Lower lobe of right lung (tissue), 2 donors: Measurements from ENCODE around the gene SKAP1. TPM values are rescaled to one million over a fixed set of nuclear protein-coding genes. Genes with fewer than 3 reads are reported as not detected.
A peak's percentile ranks its signal among the peaks of the same experiment; 100 is the strongest.

Source experiments
- ATAC-seq, 2 donors: fragments of 200-7000 bp; cut with Tn5 transposase; one replicate each; pipeline ENCODE4 v1.9.1; 2020 to 2022; ENCODE audit warnings: mild to moderate bottlenecking in 2 of 2, moderate library complexity in 2 of 2
- DNase-seq: peaks from one replicate; pipeline ENCODE4 v3.0.0-alpha.2; 2020
- H3K27ac ChIP-seq: fragments of 200-600 bp; one replicate; pipeline ENCODE4 v1.8.0; 2022
- H3K27me3 ChIP-seq: fragments of 200-600 bp; one replicate; pipeline ENCODE4 v1.8.0; 2022; ENCODE audit warnings: low read depth
- H3K36me3 ChIP-seq: fragments of 200-600 bp; one replicate; pipeline ENCODE4 v1.8.0; 2022; ENCODE audit warnings: mild to moderate bottlenecking
- H3K4me1 ChIP-seq: fragments of 200-600 bp; one replicate; pipeline ENCODE4 v1.8.0; 2022
- H3K4me3 ChIP-seq: fragments of 200-600 bp; one replicate; pipeline ENCODE4 v1.8.0; 2022; ENCODE audit warnings: mild to moderate bottlenecking
- H3K9me3 ChIP-seq: fragments of 200-600 bp; one replicate; pipeline ENCODE4 v1.8.0; 2022
- CTCF ChIP-seq: fragments of 200-600 bp; IDR thresholded peaks from one replicate; pipeline ENCODE4 v1.8.0; 2022; ENCODE audit warnings: antibody characterized with exemption, mild to moderate bottlenecking
- intact Hi-C: fragments of 100-400 bp; cut with DNase I; formaldehyde crosslinking; loops from one replicate; pipeline ENCODE4 v1.11.0; 2022
- total RNA-seq: library from RNA; stranded (reverse); fragmentation: NEBNext Ultra II Directional; extraction: Animal tissue kit (Norgen Biotek cat#: 25700); gene quantifications from one replicate; pipeline ENCODE4 v1.2.1, GENCODE V29; 2021
- donor health status: DM: no; HTN: yes; CAD: no; lungs with severe emphysema.

The SKAP1 gene
- total RNA-seq, 1 donor from 2014 or later: 6.4 TPM

- no peak for TF ChIP-seq CTCF
- H3K4me3 ChIP-seq: no peak overlapping the region
- H3K9me3 ChIP-seq: no peaks in the 10 kb centered on the region
- peak overlapping the region; percentile 25 for H3K27ac ChIP-seq
- intact Hi-C loops: no loop called here
- peaks cover 13% of the 10 kb centered on the region for H3K4me1 ChIP-seq
- no peaks in the 10 kb centered on the region for H3K27me3 ChIP-seq
- DNase-seq: no peak
- H3K36me3 ChIP-seq: no peaks in the 10 kb centered on the region
- ATAC-seq: no peak
Measured at GRCh38 chr17:48198950-48199541, 231.0 kb downstream of the SKAP1 start.

GRCh38 chr17:48195910-48196309 is 234.1 kb downstream of the SKAP1 start:
- DNase-seq (no peak), ATAC-seq (no peak)
- Histone ChIP-seq H3K9me3 (no peaks in the 10 kb centered on the region), H3K4me3 (no peak overlapping the region), H3K36me3 (no peaks in the 10 kb centered on the region), H3K27me3 (no peaks in the 10 kb centered on the region), H3K4me1 (peaks cover 13% of the 10 kb centered on the region), H3K27ac (no peak overlapping the region)
- intact Hi-C loops: no loop called here
- TF ChIP-seq CTCF: no peak

DNA sequence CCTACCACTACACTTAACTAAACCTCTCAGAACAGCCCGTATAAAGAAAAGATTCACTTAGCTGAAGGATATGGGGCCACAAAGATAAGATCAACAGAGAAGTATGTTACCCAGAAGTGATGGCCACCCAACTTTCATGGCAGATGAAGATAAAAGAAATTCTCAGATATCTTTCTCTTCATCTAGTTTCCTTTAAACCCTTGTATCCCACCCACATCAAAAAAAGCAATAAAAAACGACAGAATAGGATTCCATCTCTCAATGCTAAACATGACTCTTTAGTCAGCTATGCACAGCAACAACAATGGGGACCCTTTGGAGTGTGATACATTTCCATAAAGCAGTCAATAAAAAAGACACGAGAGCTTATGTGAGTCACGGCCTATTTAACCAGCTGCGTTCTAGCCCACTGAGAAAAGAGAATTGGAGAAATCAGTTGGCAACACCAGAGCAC is 235.9 kb downstream of the SKAP1 start:
- no peaks in the 10 kb centered on the region for H3K36me3 ChIP-seq
- peaks cover 6% of the 10 kb centered on the region for H3K4me1 ChIP-seq
- TF ChIP-seq CTCF: no peak
- no peak overlapping the region for H3K4me3 ChIP-seq
- ATAC-seq: no peak
- no peaks in the 10 kb centered on the region for H3K9me3 ChIP-seq
- intact Hi-C loops: no loop called here
- H3K27ac ChIP-seq: no peak overlapping the region
- H3K27me3 ChIP-seq: no peaks in the 10 kb centered on the region
- no peak for DNase-seq

DNA sequence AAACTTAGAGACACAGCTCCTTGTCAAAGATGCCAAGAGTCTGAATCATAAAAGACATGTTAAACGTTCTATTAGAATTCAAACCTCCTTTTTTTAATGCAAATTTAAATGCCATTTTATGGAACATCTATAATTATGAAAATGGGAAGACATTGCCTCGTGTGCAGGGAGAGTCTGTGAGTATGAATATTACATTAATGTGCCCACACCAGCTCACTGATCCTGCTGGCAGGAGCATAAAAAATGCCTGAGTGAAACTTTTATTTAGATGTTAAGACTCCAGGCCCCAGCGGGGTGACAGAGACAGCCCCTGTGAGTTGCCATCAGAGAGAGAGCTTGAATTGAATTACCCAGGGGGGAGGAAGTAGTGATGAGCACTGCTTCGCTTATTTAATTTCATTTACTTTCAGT is 237.7 kb downstream of the SKAP1 start:
- no peak overlapping the region for H3K4me3 ChIP-seq
- ATAC-seq (no peak), DNase-seq (no peak)
- intact Hi-C loops: no loop called here
- no peaks in the 10 kb centered on the region for H3K36me3 ChIP-seq
- H3K27me3 ChIP-seq: no peaks in the 10 kb centered on the region
- no peaks in the 10 kb centered on the region for H3K9me3 ChIP-seq
- no peak for TF ChIP-seq CTCF
- H3K27ac ChIP-seq: no peak overlapping the region
- H3K4me1 ChIP-seq: no peaks in the 10 kb centered on the region

- TF ChIP-seq CTCF: no peak
- Histone ChIP-seq H3K36me3 (no peaks in the 10 kb centered on the region), H3K27me3 (peaks cover 5% of the 10 kb centered on the region), H3K4me3 (no peak overlapping the region), H3K27ac (no peak overlapping the region), H3K9me3 (no peaks in the 10 kb centered on the region), H3K4me1 (no peaks in the 10 kb centered on the region)
- ATAC-seq (no peak), DNase-seq (no peak)
- intact Hi-C loops: no loop called here
Measured at GRCh38 chr17:48191362-48191761, 238.7 kb downstream of the SKAP1 start.
